Cardiac muscle cell (in vitro differentiated cells and primary cell): Measurements from ENCODE around the gene MAP3K4. TPM values are rescaled to one million over a fixed set of nuclear protein-coding genes. Genes with fewer than 3 reads are reported as not detected.

Experiments
- DNase-seq, 2 donors: peaks; one replicate each; pipeline versions ENCODE4 v3.0.0 to v3.0.0-alpha.2; 2010 to 2017; ENCODE audit warnings: low read depth in 1 of 2, low spot score in 1 of 2
- H3K27ac ChIP-seq: fragments of 200-600 bp; sonication (generic); 2 replicates; pipeline ENCODE4 v1.5.1; 2016
- H3K27me3 ChIP-seq: fragments of 200-600 bp; sonication (generic); 2 replicates; pipeline ENCODE4 v1.6.0; 2016; ENCODE audit warnings: control low read depth
- H3K36me3 ChIP-seq: fragments of 200-600 bp; sonication (generic); 2 replicates; pipeline ENCODE4 v1.5.1; 2016; ENCODE audit warnings: control low read depth
- H3K4me1 ChIP-seq: fragments of 200-600 bp; sonication (generic); 2 replicates; pipeline ENCODE4 v1.8.1; 2017; ENCODE audit warnings: low read depth, mild to moderate bottlenecking, mixed run types
- H3K4me3 ChIP-seq: fragments of 200-600 bp; sonication (generic); 2 replicates; pipeline ENCODE4 v1.5.1; 2016; ENCODE audit warnings: mild to moderate bottlenecking
- H3K9me3 ChIP-seq: fragments of 200-600 bp; sonication (generic); 2 replicates; pipeline ENCODE4 v1.5.1; 2017; ENCODE audit warnings: low read depth, mild to moderate bottlenecking, control low read depth
- polyA plus RNA-seq: library from polyadenylated mRNA; unstranded; fragments of >200 nt; fragmentation: Nextera tagmentation; extraction: Ambion mirVana; gene quantifications from 2 replicates; pipeline ENCODE4 v1.2.1, GENCODE V29; 2016
- total RNA-seq: library from RNA; depleted of rRNA; stranded (reverse); fragments of >200 nt; gene quantifications from 2 replicates; pipeline ENCODE4 v1.2.3, GENCODE V29; 2016
- TF ChIP-seq, protein P1 (sequence below): IDR thresholded peaks from 2 replicates; pipeline ENCODE4 v1.5.1; 2012; ENCODE audit warnings: low read depth, mild to moderate bottlenecking, low read length

Gene MAP3K4
- total and polyA plus RNA-seq, 2 experiments from 2014 or later, result 14.5 to 36.4 TPM

DNA sequence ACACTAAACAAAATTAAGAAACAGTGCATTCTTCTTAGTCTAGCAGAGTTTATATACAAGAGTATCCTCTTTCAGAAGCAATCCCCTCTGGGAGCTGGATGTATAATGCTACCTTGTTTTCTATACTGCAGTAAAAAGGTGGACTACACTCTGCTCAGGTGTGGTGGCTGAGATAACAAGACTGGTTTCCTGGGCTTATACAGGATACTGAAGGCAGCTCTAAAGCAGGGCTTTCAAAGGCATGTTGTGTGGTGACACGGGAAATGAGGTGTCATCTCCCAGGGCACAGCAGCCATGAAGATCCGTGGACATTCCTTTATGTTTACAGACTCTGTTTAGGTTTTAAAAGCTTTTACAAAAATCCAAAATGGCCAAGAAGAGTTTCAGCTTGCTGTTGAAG is 136.7 kb downstream of the MAP3K4 start:
- no peak overlapping the region for H3K4me3 ChIP-seq
- H3K4me1 ChIP-seq, result no peaks in the 10 kb centered on the region
- H3K9me3 ChIP-seq, result no peaks in the 10 kb centered on the region
- H3K36me3 ChIP-seq, result peaks cover 3% of the 10 kb centered on the region
- H3K27me3 ChIP-seq, result no peaks in the 10 kb centered on the region
- no peak for DNase-seq
- H3K27ac ChIP-seq, result no peak overlapping the region
- TF ChIP-seq, protein P1, sequence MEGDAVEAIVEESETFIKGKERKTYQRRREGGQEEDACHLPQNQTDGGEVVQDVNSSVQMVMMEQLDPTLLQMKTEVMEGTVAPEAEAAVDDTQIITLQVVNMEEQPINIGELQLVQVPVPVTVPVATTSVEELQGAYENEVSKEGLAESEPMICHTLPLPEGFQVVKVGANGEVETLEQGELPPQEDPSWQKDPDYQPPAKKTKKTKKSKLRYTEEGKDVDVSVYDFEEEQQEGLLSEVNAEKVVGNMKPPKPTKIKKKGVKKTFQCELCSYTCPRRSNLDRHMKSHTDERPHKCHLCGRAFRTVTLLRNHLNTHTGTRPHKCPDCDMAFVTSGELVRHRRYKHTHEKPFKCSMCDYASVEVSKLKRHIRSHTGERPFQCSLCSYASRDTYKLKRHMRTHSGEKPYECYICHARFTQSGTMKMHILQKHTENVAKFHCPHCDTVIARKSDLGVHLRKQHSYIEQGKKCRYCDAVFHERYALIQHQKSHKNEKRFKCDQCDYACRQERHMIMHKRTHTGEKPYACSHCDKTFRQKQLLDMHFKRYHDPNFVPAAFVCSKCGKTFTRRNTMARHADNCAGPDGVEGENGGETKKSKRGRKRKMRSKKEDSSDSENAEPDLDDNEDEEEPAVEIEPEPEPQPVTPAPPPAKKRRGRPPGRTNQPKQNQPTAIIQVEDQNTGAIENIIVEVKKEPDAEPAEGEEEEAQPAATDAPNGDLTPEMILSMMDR, result no peak

DNA sequence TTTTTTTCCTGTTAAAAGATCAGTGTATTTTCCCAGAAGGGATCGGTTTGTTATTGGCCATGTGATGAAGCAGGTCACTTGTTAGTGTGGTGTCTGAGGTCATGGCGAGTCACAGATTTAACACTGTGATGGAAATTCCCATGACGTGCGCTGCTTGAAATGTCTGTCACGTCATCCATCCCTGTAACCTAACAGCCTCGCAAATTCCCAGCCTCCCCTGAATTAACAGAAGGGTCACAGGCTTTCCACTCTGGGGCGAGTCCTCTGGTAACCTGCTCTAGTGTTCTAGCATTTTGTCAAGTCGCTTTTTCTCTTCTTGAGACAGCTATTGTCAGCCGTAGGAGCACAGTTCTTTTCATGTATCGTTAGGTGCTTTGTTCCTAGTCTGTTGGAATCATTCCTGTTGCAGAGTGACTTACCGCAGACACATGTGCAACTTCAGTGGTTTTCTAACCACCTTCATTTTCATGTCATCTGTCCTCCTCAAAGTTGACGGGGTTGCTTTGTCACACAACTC is 137.2 kb downstream of the MAP3K4 start:
- no peak overlapping the region for H3K27ac ChIP-seq
- H3K36me3 ChIP-seq, result peaks cover 3% of the 10 kb centered on the region
- H3K9me3 ChIP-seq, result no peaks in the 10 kb centered on the region
- TF ChIP-seq, protein P1, result no peak
- peak in 1 of 2 donors; percentile 11 for DNase-seq
- no peaks in the 10 kb centered on the region for H3K4me1 ChIP-seq
- H3K27me3 ChIP-seq, result no peaks in the 10 kb centered on the region
- H3K4me3 ChIP-seq, result no peak overlapping the region

DNA sequence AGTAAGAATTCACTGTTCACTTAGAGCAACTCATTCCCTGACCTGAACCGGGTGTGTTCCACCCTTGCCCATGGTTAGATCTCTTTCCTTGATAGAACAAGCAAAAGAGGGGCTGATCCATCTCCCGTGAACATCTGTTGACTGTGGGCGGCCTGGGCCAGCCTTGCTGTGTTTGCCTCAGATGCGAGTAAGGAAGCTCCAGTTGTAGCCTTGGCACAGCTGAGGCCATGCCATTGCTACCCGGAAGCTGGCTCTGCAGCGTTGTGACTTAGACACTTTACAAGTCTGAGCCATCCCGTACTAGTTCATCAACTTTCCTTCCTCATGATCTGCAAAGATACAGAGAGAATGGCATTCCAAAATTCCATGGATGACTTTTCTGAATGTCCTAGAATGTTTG is 139.0 kb downstream of the MAP3K4 start:
- peaks cover 5% of the 10 kb centered on the region for H3K36me3 ChIP-seq
- TF ChIP-seq, protein P1, result no peak
- no peaks in the 10 kb centered on the region for H3K4me1 ChIP-seq
- H3K27ac ChIP-seq, result no peak overlapping the region
- no peaks in the 10 kb centered on the region for H3K9me3 ChIP-seq
- no peaks in the 10 kb centered on the region for H3K27me3 ChIP-seq
- H3K4me3 ChIP-seq, result no peak overlapping the region
- DNase-seq, result no peak

DNA sequence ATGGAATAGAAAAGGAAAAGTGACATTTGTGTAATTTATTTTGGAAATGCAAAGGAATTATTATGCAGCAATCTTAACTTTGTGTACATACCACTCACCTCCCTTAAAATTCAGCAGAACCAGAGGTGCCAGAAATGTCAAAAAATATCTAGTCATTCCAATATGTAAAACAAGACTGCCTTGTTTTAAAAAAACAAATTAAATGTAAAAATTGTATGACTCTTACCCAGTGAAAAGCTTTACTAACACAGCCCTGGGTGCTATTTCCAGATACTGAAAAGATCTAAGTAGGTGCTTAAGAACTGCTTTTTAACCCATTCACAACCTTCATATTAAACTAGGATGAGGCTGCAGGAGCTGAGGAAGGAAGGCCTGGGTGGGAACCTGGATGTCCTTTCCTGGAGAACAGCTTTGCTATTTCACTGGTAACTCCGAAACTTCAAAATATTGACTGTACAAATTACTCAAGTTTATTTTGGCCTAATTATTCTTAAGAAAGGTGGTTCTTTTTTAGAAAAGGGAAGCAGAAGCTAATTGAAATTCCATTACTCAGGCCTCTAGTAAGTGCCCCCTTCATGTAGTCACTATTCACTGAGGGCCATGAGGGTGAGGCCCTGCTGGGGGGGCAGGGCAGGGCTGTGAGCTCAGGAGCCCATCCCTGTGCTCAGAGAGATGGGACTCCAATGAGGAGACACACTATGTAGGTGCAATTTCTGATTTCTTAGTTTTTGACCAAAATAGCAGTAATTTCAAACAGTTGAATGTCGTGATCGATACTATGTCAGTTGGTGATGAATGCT is 139.6 kb downstream of the MAP3K4 start:
- H3K9me3 ChIP-seq, result no peaks in the 10 kb centered on the region
- peaks cover 5% of the 10 kb centered on the region for H3K36me3 ChIP-seq
- TF ChIP-seq, protein P1, result no peak
- DNase-seq, result no peak
- H3K27me3 ChIP-seq, result no peaks in the 10 kb centered on the region
- H3K4me3 ChIP-seq, result no peak overlapping the region
- H3K4me1 ChIP-seq, result no peaks in the 10 kb centered on the region
- H3K27ac ChIP-seq, result no peak overlapping the region

DNA sequence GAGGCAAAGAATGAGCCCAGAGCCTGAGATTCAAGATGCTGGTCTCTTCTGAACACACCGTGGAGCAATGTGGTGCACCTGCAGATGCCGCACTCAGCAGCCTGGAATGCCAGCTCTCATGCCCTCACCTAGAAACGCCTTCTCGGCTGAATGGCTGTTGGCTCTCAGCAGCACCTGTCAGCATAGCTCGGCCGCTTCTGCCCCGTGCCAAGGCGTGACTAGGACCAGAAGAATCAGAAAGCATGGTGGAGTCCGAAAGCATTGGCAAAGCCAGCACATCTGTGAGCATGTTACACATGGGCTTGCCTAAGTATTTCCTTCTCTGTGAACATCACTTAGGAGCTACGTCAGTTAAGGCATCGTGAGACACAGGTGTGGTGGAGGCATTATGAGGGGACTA is 140.8 kb downstream of the MAP3K4 start:
- Histone ChIP-seq H3K27me3 (no peaks in the 10 kb centered on the region), H3K36me3 (peaks cover 5% of the 10 kb centered on the region), H3K27ac (no peak overlapping the region), H3K9me3 (no peaks in the 10 kb centered on the region), H3K4me3 (no peak overlapping the region), H3K4me1 (no peaks in the 10 kb centered on the region)
- TF ChIP-seq, protein P1, result no peak
- DNase-seq, result no peak
